GM12878 (cell line): ENCODE data around the gene SERPINB6. TPM values are rescaled to one million over a fixed set of nuclear protein-coding genes. Genes with fewer than 3 reads are reported as not detected.

Experiments used
- ATAC-seq: fragments of 200-7000 bp; cut with Tn5 transposase; 3 replicates; pipeline ENCODE4 v1.9.1; 2020; ENCODE audit warnings: mild to moderate bottlenecking, moderate library complexity
- BruUV-seq: library from RNA; stranded (reverse); fragments of 400-500 nt; replicated peaks from 2 replicates; lab custom pipeline; 2021; lab: Mats Ljungman, UMichigan
- CTCF ChIA-PET: fragments of 300-600 bp; sonication (Branson Sonifier 250); formaldehyde crosslinking; extraction: SDS; loops from one replicate; lab custom pipeline; 2021; ENCODE audit warnings: inconsistent platforms; lab: Yijun Ruan, JAX
- POLR2A ChIA-PET: fragments of 350-600 bp; formaldehyde crosslinking; extraction: SDS; loops from one replicate; lab custom pipeline; 2021; ENCODE audit warnings: inconsistent platforms; lab: Charles Lee
- RAD21 ChIA-PET: fragments of 300-600 bp; sonication (Branson Sonifier 250); formaldehyde crosslinking; loops from one replicate; lab custom pipeline; 2023; ENCODE audit warnings: antibody characterized with exemption; ENCODE audit not compliant: unreplicated experiment; lab: Charles Lee
- SMC1A ChIA-PET: fragments of 300-600 bp; sonication (Branson Sonifier 250); formaldehyde crosslinking; loops from one replicate; lab custom pipeline; 2023; ENCODE audit not compliant: unreplicated experiment, uncharacterized antibody; lab: Charles Lee
- DNase-seq: peaks from one replicate; pipeline ENCODE4 v3.0.0-alpha.2; 2011; ENCODE audit warnings: low read depth, low spot score
- FAIRE-seq: peaks from 3 replicates; lab custom pipeline; 2011; peaks lifted over from hg19 to GRCh38; lab: Jason Lieb, UNC
- H2AFZ ChIP-seq: 2 replicates; pipeline ENCODE4 v1.6.0; 2011; ENCODE audit warnings: low read depth, low read length, control low read depth; ENCODE audit not compliant: control insufficient read depth
- H3K27ac ChIP-seq: 2 replicates; pipeline ENCODE4 v1.5.1; 2011; ENCODE audit warnings: control low read depth; ENCODE audit not compliant: control insufficient read depth, insufficient read depth
- H3K27me3 ChIP-seq, 2 experiments: replicated peaks in 1 of 2; 2 replicates each; pipeline versions ENCODE4 v1.6.0 to v1.6.1; 2011; ENCODE audit warnings: low read length in 1 of 2; ENCODE audit not compliant: control insufficient read depth in 2 of 2, insufficient read depth in 2 of 2
- H3K36me3 ChIP-seq, 2 experiments: 2 replicates each; pipeline ENCODE4 v1.5.1; 2011; ENCODE audit warnings: low read length in 1 of 2; ENCODE audit not compliant: control insufficient read depth in 2 of 2, insufficient read depth in 2 of 2
- H3K4me1 ChIP-seq: 2 replicates; pipeline ENCODE4 v1.6.1; 2011; ENCODE audit warnings: mild to moderate bottlenecking, low read length, moderate library complexity, mixed read lengths; ENCODE audit not compliant: control insufficient read depth, insufficient read depth
- H3K4me2 ChIP-seq: 2 replicates; pipeline ENCODE4 v1.6.0; 2011; ENCODE audit warnings: control low read depth; ENCODE audit not compliant: control insufficient read depth, insufficient read depth
- H3K4me3 ChIP-seq: fragments of 200-600 bp; sonication (generic); 2 replicates; pipeline ENCODE4 v1.5.1; 2016
- H3K79me2 ChIP-seq: 2 replicates; pipeline ENCODE4 v1.6.0; 2011; ENCODE audit warnings: low read length; ENCODE audit not compliant: control insufficient read depth, insufficient read depth
- H3K9ac ChIP-seq: 2 replicates; pipeline ENCODE4 v1.8.0; 2011; ENCODE audit warnings: low read length, control low read depth, mixed read lengths; ENCODE audit not compliant: control insufficient read depth, insufficient read depth
- H3K9me3 ChIP-seq: replicated peaks from 3 replicates; pipeline ENCODE4 v1.5.1; 2011; ENCODE audit warnings: mild to moderate bottlenecking, low read length; ENCODE audit not compliant: control insufficient read depth, insufficient read depth
- H4K20me1 ChIP-seq: 2 replicates; pipeline ENCODE4 v1.6.0; 2011; ENCODE audit not compliant: control insufficient read depth, insufficient read depth
- KDM1A ChIP-seq: fragments of 200-600 bp; sonication (generic); IDR thresholded peaks from 2 replicates; pipeline ENCODE4 v1.6.1; 2016; ENCODE audit warnings: borderline replicate concordance
- KLF5 ChIP-seq: fragments of 450-650 bp; IDR thresholded peaks from 2 replicates; pipeline ENCODE4 v1.6.1; 2014; ENCODE audit warnings: mild to moderate bottlenecking; ENCODE audit not compliant: partially characterized antibody
- SREBF2 ChIP-seq: IDR thresholded peaks from 2 replicates; pipeline ENCODE4 v1.6.1; 2012; ENCODE audit warnings: mild to moderate bottlenecking, low read length
- YBX1 ChIP-seq: fragments of 450-650 bp; IDR thresholded peaks from 2 replicates; pipeline ENCODE4 v1.6.1; 2016; ENCODE audit warnings: antibody characterized with exemption
- YY1 ChIP-seq: IDR thresholded peaks from 2 replicates; pipeline ENCODE4 v1.6.1; 2011; ENCODE audit warnings: low read depth, mild to moderate bottlenecking, low read length
- WGBS: methylation state at CpG from one replicate; pipeline ENCODE4 v1.1.6; 2016; ENCODE audit warnings: low lambda C conversion rate; ENCODE audit not compliant: insufficient replicate concordance, insufficient coverage; ENCODE audit errors: missing lambda C conversion rate; 5-methylcytosine and 5-hydroxymethylcytosine counted together
- in situ Hi-C: fragments of 300-500 bp; cut with MboI; formaldehyde crosslinking; loops from 9 replicates; pipeline ENCODE4 v1.14.3; 2018; ENCODE audit warnings: mixed read lengths
- intact Hi-C: fragments of 100-400 bp; cut with micrococcal nuclease; formaldehyde crosslinking; loops from one replicate; pipeline ENCODE4 v1.14.2; 2022; ENCODE audit not compliant: unreplicated experiment
- polyA plus RNA-seq, 11 experiments: library from polyadenylated mRNA; depleted of rRNA in 4 of 11; unstranded in 6 of 11; stranded (reverse) in 5 of 11; fragments of >200 nt; fragmentation: Nextera tagmentation in 4 of 11; fragmentation: Illumina TruSeq in 1 of 11; extraction: Ambion mirVana in 4 of 11; extraction: Trizol in 1 of 11; gene quantifications; 1 replicate in 1 of 11; 2 replicates in 10 of 11; pipeline versions ENCODE4 v1.2.1 to v1.2.3, GENCODE V29; 2011 to 2016; ENCODE audit warnings: inconsistent platforms in 2 of 11, missing spikeins in 2 of 11, low read depth in 1 of 11
- total RNA-seq, 4 experiments: library from RNA; depleted of rRNA in 3 of 4; stranded (reverse); fragments of >200 nt in 3 of 4; fragmentation: Illumina TruSeq in 1 of 4; extraction: Trizol in 1 of 4; gene quantifications; 2 replicates each; pipeline versions ENCODE4 v1.2.1 to v1.2.3, GENCODE V29; 2013 to 2021
- TF ChIP-seq, protein P1 (sequence below): IDR thresholded peaks from 2 replicates; pipeline ENCODE4 v1.6.1; 2011; ENCODE audit warnings: low read depth, low read length, improper control_type of control experiment, borderline replicate concordance

The SERPINB6 gene
- total and polyA plus RNA-seq, 10 of the 15 experiments (the other 5 are each of a cell fraction or from before 2014, with no cell fraction given) = 0.37 to 2.2 (median 0.68) TPM; not detected in 1

DNA sequence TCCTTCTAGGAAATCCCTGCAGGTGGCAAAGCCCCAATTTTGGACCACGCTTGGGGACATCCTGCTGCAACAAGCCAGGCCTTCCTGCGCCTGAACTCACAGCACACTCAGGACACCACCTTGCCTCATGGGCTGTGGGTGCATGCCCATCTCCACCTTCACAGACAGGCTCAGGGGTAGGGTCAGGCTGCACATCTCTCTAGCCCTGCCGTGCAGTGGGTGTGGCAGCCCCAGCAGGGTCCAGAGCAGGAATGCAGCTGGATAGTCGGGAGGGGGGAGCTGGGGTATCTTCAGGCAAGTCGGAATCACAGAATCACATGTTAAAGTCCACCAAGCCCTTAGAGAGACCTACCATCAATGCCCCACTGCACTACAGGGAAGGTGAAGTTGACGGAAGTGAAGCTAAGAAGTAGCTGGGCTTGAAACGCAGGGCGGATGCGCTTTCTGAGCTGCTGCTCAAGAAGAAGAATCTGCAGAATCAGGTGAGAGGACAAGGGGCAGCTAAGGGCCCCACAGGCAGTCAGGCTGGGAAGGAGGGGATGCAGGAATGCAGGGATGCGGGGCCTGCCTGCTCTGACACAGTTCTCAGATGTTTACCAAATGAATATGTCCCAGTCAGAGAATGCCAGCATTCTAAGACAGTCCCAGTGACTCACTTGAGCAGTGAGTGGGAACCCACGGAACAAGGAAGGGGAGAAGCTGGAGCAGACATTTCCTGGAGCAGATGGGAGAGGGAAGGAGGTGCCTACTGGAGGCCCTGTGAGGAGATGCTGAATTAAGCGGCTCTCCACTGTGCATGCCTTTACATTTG is 11.3 kb downstream of the SERPINB6 start:
- no peaks in the 10 kb centered on the region for H3K4me1 ChIP-seq
- no peaks in the 10 kb centered on the region for H3K36me3 ChIP-seq
- WGBS = 60% methylated on average over 12 of the region's 12 CpGs
- H3K27me3 ChIP-seq = peaks cover 2 to 4% of the 10 kb centered on the region in 2 experiments
- RAD21 ChIA-PET = no interaction called here
- H4K20me1 ChIP-seq = no peaks in the 10 kb centered on the region
- ATAC-seq (no peak), FAIRE-seq (no peak), DNase-seq (no peak)
- H3K4me3 ChIP-seq = no peak overlapping the region
- H3K4me2 ChIP-seq = no peak overlapping the region
- CTCF ChIA-PET = no interaction called here
- H3K9ac ChIP-seq = no peak overlapping the region
- H3K9me3 ChIP-seq = no peaks in the 10 kb centered on the region
- no TSS peak for BruUV-seq
- H2AFZ ChIP-seq = no peak overlapping the region
- POLR2A ChIA-PET = no interaction called here
- intact Hi-C loops (no loop called here), in situ Hi-C loops (no loop called here)
- SMC1A ChIA-PET = interaction anchor here (1.0 kb wide), 1 partner anchor 29 kb away, joined by 3 read pairs; no protein-coding TSS in a partner anchor
- H3K27ac ChIP-seq = no peak overlapping the region
- TF ChIP-seq, protein P1, sequence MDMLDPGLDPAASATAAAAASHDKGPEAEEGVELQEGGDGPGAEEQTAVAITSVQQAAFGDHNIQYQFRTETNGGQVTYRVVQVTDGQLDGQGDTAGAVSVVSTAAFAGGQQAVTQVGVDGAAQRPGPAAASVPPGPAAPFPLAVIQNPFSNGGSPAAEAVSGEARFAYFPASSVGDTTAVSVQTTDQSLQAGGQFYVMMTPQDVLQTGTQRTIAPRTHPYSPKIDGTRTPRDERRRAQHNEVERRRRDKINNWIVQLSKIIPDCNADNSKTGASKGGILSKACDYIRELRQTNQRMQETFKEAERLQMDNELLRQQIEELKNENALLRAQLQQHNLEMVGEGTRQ = no peak
- no peak for TF ChIP-seq KLF5
- no peak for TF ChIP-seq YBX1
- no peak for TF ChIP-seq YY1
- TF ChIP-seq KDM1A = no peak
- TF ChIP-seq SREBF2 = no peak
- H3K79me2 ChIP-seq = no peaks in the 10 kb centered on the region
